Ascending aorta (tissue), 2 donors: Measurements from ENCODE around the gene OR51F2. TPM values are rescaled to one million over a fixed set of nuclear protein-coding genes. Genes with fewer than 3 reads are reported as not detected.
"Not testable (repeated sequence)": the region's sequence is repeated elsewhere in the genome, so short reads cannot be mapped to it uniquely, and the experiment has no call there.

Experiments used
- DNase-seq, 2 donors: peaks; one replicate each; pipeline ENCODE4 v3.0.0-alpha.2; 2019; ENCODE audit warnings: low spot score in 2 of 2
- H3K27ac ChIP-seq, 2 donors: fragments of 200-600 bp; sonication (generic); one replicate each; pipeline ENCODE4 v1.5.1; 2016 to 2017; ENCODE audit warnings: mild to moderate bottlenecking in 1 of 2
- H3K27me3 ChIP-seq: fragments of 200-600 bp; sonication (generic); one replicate; pipeline ENCODE4 v1.5.1; 2017
- H3K36me3 ChIP-seq, 2 donors: fragments of 200-600 bp; sonication (generic); one replicate each; pipeline ENCODE4 v1.5.1; 2016
- H3K4me1 ChIP-seq, 2 donors: fragments of 200-600 bp; sonication (generic); one replicate each; pipeline ENCODE4 v1.5.1; 2016 to 2017; ENCODE audit warnings: mild to moderate bottlenecking in 1 of 2
- H3K4me3 ChIP-seq, 2 donors: fragments of 200-600 bp; sonication (generic); one replicate each; pipeline ENCODE4 v1.5.1; 2016 to 2017; ENCODE audit warnings: mild to moderate bottlenecking in 1 of 2
- H3K9me3 ChIP-seq, 2 donors: fragments of 200-600 bp; sonication (generic); one replicate each; pipeline ENCODE4 v1.5.1; 2016
- CTCF ChIP-seq, 3 experiments: fragments of 200-600 bp in 2 of 3; fragments of 450-650 bp in 1 of 3; sonication (generic) in 2 of 3; IDR thresholded peaks; one replicate each; pipeline ENCODE4 v1.5.1; 2016 to 2019; ENCODE audit warnings: antibody characterized with exemption in 3 of 3, mild to moderate bottlenecking in 1 of 3, moderate library complexity in 1 of 3
- intact Hi-C: fragments of 100-400 bp; cut with DNase I; formaldehyde crosslinking; loops from one replicate; pipeline ENCODE4 v1.15.1; 2023
- total RNA-seq: library from RNA; depleted of rRNA; stranded (reverse); fragments of >200 nt; gene quantifications from one replicate; pipeline ENCODE4 v1.1.0, GENCODE V29; 2016

OR51F2 gene
- total RNA-seq, 1 donor from 2014 or later = not detected

GRCh38 chr11:4839851-4840549 lies 18.9 kb downstream of the OR51F2 start:
- Histone ChIP-seq H3K4me1 (no peaks in the 10 kb centered on the region), H3K27ac (no peak overlapping the region), H3K4me3 (no peak overlapping the region), H3K36me3 (no peaks in the 10 kb centered on the region), H3K9me3 (no peaks in the 10 kb centered on the region), H3K27me3 (no peaks in the 10 kb centered on the region)
- no peak for TF ChIP-seq CTCF (IDR thresholded peaks at IDR 0.05)
- no peak for DNase-seq
- intact Hi-C loops = no loop called here

GRCh38 chr11:4848908-4849532 lies 27.9 kb downstream of the OR51F2 start, which contains the start of gene OR51S1:
TSS of gene OR51S1 (minus strand) at chr11:4849208. CDS start at chr11:4849208, 0 bp downstream.
- intact Hi-C loops = no loop called here
- TF ChIP-seq CTCF (IDR thresholded peaks at IDR 0.05) = no peak
- no peaks in the 10 kb centered on the region for H3K9me3 ChIP-seq

GRCh38 chr11:4851033-4851432 lies 29.9 kb downstream of the OR51F2 start:
- Histone ChIP-seq H3K36me3 (no peaks in the 10 kb centered on the region), H3K27me3 (no peaks in the 10 kb centered on the region), H3K27ac (no peak overlapping the region), H3K4me3 (no peak overlapping the region), H3K9me3 (no peaks in the 10 kb centered on the region), H3K4me1 (no peaks in the 10 kb centered on the region)
- intact Hi-C loops = no loop called here
- no peak for DNase-seq
- no peak for TF ChIP-seq CTCF (IDR thresholded peaks at IDR 0.05)

More at GRCh38 chr11:4848908-4849532, 27.9 kb downstream of the OR51F2 start, which contains the start of gene OR51S1:
- DNase-seq = no peak
- Histone ChIP-seq H3K4me3 (no peak within 1 kb of the TSS), H3K36me3 (no peaks in the 10 kb centered on the region), H3K27ac (no peak within 1 kb of the TSS), H3K4me1 (no peaks in the 10 kb centered on the region), H3K27me3 (no peaks in the 10 kb centered on the region)

- intact Hi-C loops, H3K36me3 ChIP-seq, H3K27me3 ChIP-seq, H3K27ac ChIP-seq, H3K4me1 ChIP-seq, H3K9me3 ChIP-seq, DNase-seq, H3K4me3 ChIP-seq: not testable (repeated sequence)
These were observed 33.2 kb downstream of the OR51F2 start for GRCh38 chr11:4854286-4854685.

GRCh38 chr11:4862447-4863236 lies 41.5 kb downstream of the OR51F2 start:
- intact Hi-C loops = no loop called here

More at GRCh38 chr11:4862447-4863236, 41.5 kb downstream of the OR51F2 start:
- H3K27ac ChIP-seq = no peak overlapping the region
- no peak for DNase-seq
- no peaks in the 10 kb centered on the region for H3K27me3 ChIP-seq
- H3K4me1 ChIP-seq = no peaks in the 10 kb centered on the region
- no peak overlapping the region for H3K4me3 ChIP-seq
- no peak for TF ChIP-seq CTCF (IDR thresholded peaks at IDR 0.05)
- no peaks in the 10 kb centered on the region for H3K36me3 ChIP-seq
- H3K9me3 ChIP-seq = no peaks in the 10 kb centered on the region
